Endothelial cell of umbilical vein (primary cell): Measurements from ENCODE around the gene PLXDC2. TPM values are rescaled to one million over a fixed set of nuclear protein-coding genes. Genes with fewer than 3 reads are reported as not detected.

Experiments used
- BruUV-seq: library from RNA; stranded (reverse); fragments of 400-500 nt; replicated peaks from 2 replicates; lab custom pipeline; 2021; lab: Mats Ljungman, UMichigan
- CTCF ChIA-PET: fragments of 300-600, 350-600 bp; sonication (Branson Sonifier 250); formaldehyde crosslinking; loops from one replicate; lab custom pipeline; 2021; ENCODE audit warnings: antibody characterized with exemption, inconsistent platforms; lab: Charles Lee
- POLR2A ChIA-PET: fragments of 300-600, 350-600 bp; sonication (Branson Sonifier 250); formaldehyde crosslinking; loops from one replicate; lab custom pipeline; 2021; ENCODE audit warnings: antibody characterized with exemption, inconsistent platforms; lab: Charles Lee
- DNase-seq: peaks from one replicate; pipeline ENCODE4 v3.0.0-alpha.2; 2011; ENCODE audit warnings: low read depth, low spot score
- FAIRE-seq: peaks from 2 replicates; lab custom pipeline; 2011; peaks lifted over from hg19 to GRCh38; lab: Jason Lieb, UNC
- H2AFZ ChIP-seq: 2 replicates; pipeline ENCODE4 v1.6.0; 2012; ENCODE audit warnings: low read depth, low read length, control low read depth, inconsistent platforms
- H3K27ac ChIP-seq: 2 replicates; pipeline ENCODE4 v1.5.1; 2011; ENCODE audit warnings: low read depth, mild to moderate bottlenecking, control low read depth, low read length, moderate library complexity; ENCODE audit not compliant: insufficient read depth
- H3K27me3 ChIP-seq, 2 experiments: 2 replicates each; pipeline versions ENCODE4 v1.6.0 to v1.6.1; 2011; ENCODE audit warnings: low read length in 2 of 2, mixed read lengths in 1 of 2; ENCODE audit not compliant: control insufficient read depth in 2 of 2, insufficient read depth in 2 of 2
- H3K36me3 ChIP-seq, 2 experiments: 2 replicates in 1 of 2; 3 replicates in 1 of 2; pipeline ENCODE4 v1.5.1; 2011; ENCODE audit warnings: low read length in 2 of 2, mild to moderate bottlenecking in 1 of 2, moderate library complexity in 1 of 2; ENCODE audit not compliant: control insufficient read depth in 2 of 2, insufficient read depth in 2 of 2; ENCODE audit errors: extremely low read depth in 1 of 2
- H3K4me1 ChIP-seq: 3 replicates; pipeline ENCODE4 v1.5.1; 2011; ENCODE audit warnings: mild to moderate bottlenecking, low read length; ENCODE audit not compliant: control insufficient read depth, insufficient read depth; ENCODE audit errors: extremely low read depth
- H3K4me2 ChIP-seq: 2 replicates; pipeline ENCODE4 v1.6.1; 2011; ENCODE audit warnings: low read length, control low read depth, mixed read lengths; ENCODE audit not compliant: insufficient read depth
- H3K4me3 ChIP-seq, 3 experiments: fragments of 200-600 bp in 1 of 3; sonication (generic), shearing (Covaris generic) in 1 of 3; replicated peaks in 1 of 3; 2 replicates each; pipeline ENCODE4 v1.5.1; 2011 to 2016; ENCODE audit warnings: control low read depth in 3 of 3, low read length in 3 of 3, mild to moderate bottlenecking in 2 of 3, inconsistent platforms in 1 of 3, low read depth in 1 of 3, moderate library complexity in 1 of 3; ENCODE audit not compliant: insufficient read depth in 1 of 3
- H3K79me2 ChIP-seq: 2 replicates; pipeline ENCODE4 v1.6.0; 2012; ENCODE audit warnings: low read length, inconsistent platforms; ENCODE audit not compliant: control insufficient read depth, insufficient read depth
- H3K9ac ChIP-seq: replicated peaks from 2 replicates; pipeline ENCODE3; 2011; ENCODE audit warnings: low read length, control low read depth; ENCODE audit not compliant: insufficient read depth; ENCODE audit errors: extremely low read depth
- H3K9me1 ChIP-seq: replicated peaks from 3 replicates; pipeline ENCODE4 v1.6.0; 2011; ENCODE audit warnings: mild to moderate bottlenecking, low read length; ENCODE audit not compliant: control insufficient read depth, insufficient read depth; ENCODE audit errors: extremely low read depth
- H3K9me3 ChIP-seq: replicated peaks from 2 replicates; pipeline ENCODE4 v1.5.1; 2012; ENCODE audit warnings: low read length, inconsistent platforms; ENCODE audit not compliant: control insufficient read depth, insufficient read depth
- H4K20me1 ChIP-seq: replicated peaks from 2 replicates; pipeline ENCODE3; 2011; ENCODE audit warnings: mild to moderate bottlenecking, low read length; ENCODE audit not compliant: control insufficient read depth, insufficient read depth; ENCODE audit errors: extremely low read depth
- EZH2 ChIP-seq: IDR thresholded peaks from 2 replicates; pipeline ENCODE4 v1.6.1; 2012; ENCODE audit warnings: borderline replicate concordance, low read depth, mild to moderate bottlenecking, moderate library complexity, low read length, inconsistent platforms; ENCODE audit not compliant: severe bottlenecking
- FOS ChIP-seq: IDR thresholded peaks from 2 replicates; pipeline ENCODE4 v1.6.1; 2011; ENCODE audit warnings: mild to moderate bottlenecking, low read length, moderate library complexity, borderline replicate concordance; ENCODE audit not compliant: insufficient read depth
- GATA2 ChIP-seq: IDR thresholded peaks from 2 replicates; pipeline ENCODE4 v1.7.0; 2011; ENCODE audit warnings: low read depth, mild to moderate bottlenecking, moderate library complexity, mixed read lengths, low read length; ENCODE audit not compliant: insufficient read length, insufficient read depth
- JUN ChIP-seq: IDR thresholded peaks from 2 replicates; pipeline ENCODE4 v1.6.1; 2011; ENCODE audit warnings: borderline replicate concordance, low read depth; ENCODE audit not compliant: insufficient read length, insufficient read depth
- MAX ChIP-seq: IDR thresholded peaks from 2 replicates; pipeline ENCODE4 v1.6.1; 2011; ENCODE audit not compliant: insufficient read depth, insufficient read length
- MYC ChIP-seq: IDR thresholded peaks from one replicate; pipeline ENCODE4 v1.6.1; 2011; ENCODE audit warnings: mild to moderate bottlenecking, low read depth, low read length
- POLR2A ChIP-seq: IDR thresholded peaks from 2 replicates; pipeline ENCODE4 v1.6.1; 2012; ENCODE audit warnings: low read depth, mild to moderate bottlenecking, control low read depth, low read length
- POLR2AphosphoS5 ChIP-seq: IDR thresholded peaks from 2 replicates; pipeline ENCODE4 v1.6.1; 2012; ENCODE audit warnings: low read depth, mild to moderate bottlenecking, control low read depth, low read length, moderate library complexity; ENCODE audit not compliant: insufficient read depth
- dilution Hi-C: fragments of 300-500 bp; cut with MboI; formaldehyde crosslinking; loops from one replicate; pipeline ENCODE4 v1.15.0; 2019; ENCODE audit warnings: low sequenced_read_pairs; ENCODE audit not compliant: extremely low pct_ligation_motif_present
- intact Hi-C: fragments of 100-400 bp; cut with micrococcal nuclease; formaldehyde crosslinking; loops from one replicate; pipeline ENCODE4 v1.10.0; 2022
- polyA plus RNA-seq, 4 experiments: library from polyadenylated mRNA; depleted of rRNA in 3 of 4; stranded (reverse) in 3 of 4; unstranded in 1 of 4; fragments of >200 nt; gene quantifications; 2 replicates each; pipeline versions ENCODE4 v1.2.1 to v1.2.3, GENCODE V29; 2011 to 2012; ENCODE audit warnings: missing spikeins in 1 of 4
- total RNA-seq: library from RNA; stranded (reverse); gene quantifications from 2 replicates; pipeline ENCODE4 v1.2.3, GENCODE V29; 2021
- TF ChIP-seq, protein P1 (sequence below), 2 donors: IDR thresholded peaks; 1 replicate in 1 of 2; 2 replicates in 1 of 2; pipeline ENCODE4 v1.5.1; 2011; ENCODE audit warnings: low read length in 2 of 2, mild to moderate bottlenecking in 2 of 2, moderate library complexity in 2 of 2, control low read depth in 1 of 2, inconsistent platforms in 1 of 2, low read depth in 1 of 2; ENCODE audit not compliant: insufficient read depth in 1 of 2; ENCODE audit errors: extremely low read depth in 1 of 2

PLXDC2 gene
- total and polyA plus RNA-seq, 2 donors (not counting 3 experiments of a cell fraction or from before 2014, with no cell fraction given): 0.32 to 1.2 TPM

DNA sequence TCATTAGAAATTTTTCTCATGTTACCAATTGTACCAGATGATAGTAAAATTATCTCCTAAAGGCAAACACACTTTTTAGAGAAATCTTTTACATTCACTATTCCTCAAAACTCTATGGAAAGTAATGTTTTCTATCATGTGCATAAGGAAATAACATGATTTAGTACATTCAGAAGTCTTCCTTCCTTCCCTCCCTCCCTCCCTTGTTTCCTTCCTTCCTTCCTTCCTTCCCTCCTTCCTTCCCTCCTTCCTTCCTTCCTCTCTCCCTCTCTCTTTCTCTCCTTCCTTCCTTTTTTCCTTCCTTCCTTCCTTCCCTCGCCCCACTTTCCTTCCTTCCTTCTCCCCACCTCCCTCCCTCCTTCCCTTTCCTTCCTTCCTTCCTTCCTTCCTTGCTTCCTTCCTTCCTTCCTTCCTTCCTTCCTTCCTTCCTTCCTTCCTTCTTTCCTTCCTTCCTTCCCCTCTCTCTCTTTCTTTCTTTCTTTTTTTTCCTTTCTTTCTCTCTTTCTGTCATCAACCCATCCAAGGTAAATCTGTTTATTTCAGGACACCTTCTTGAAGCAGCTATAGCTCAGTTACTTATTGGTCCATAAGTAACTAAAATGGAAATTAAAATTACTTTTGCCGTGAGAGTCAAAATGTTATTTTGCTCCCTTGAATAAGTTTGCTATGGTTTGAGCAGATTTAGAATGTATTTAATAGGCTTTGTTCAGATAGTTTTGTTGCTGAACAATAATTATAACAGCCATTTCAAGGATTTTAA is 197.9 kb downstream of the PLXDC2 start:
- intact Hi-C loops (no loop called here), dilution Hi-C loops (no loop called here)
- no peaks in the 10 kb centered on the region for H3K9me1 ChIP-seq
- H3K4me2 ChIP-seq: no peak overlapping the region
- POLR2A ChIA-PET: no interaction called here
- H3K36me3 ChIP-seq: no peaks in the 10 kb centered on the region
- FAIRE-seq (no peak), DNase-seq (no peak)
- no peaks in the 10 kb centered on the region for H3K27me3 ChIP-seq
- no peaks in the 10 kb centered on the region for H3K4me1 ChIP-seq
- no peak overlapping the region for H3K9ac ChIP-seq
- no peaks in the 10 kb centered on the region for H3K9me3 ChIP-seq
- CTCF ChIA-PET: no interaction called here
- H3K79me2 ChIP-seq: no peaks in the 10 kb centered on the region
- no peak overlapping the region for H3K27ac ChIP-seq
- H3K4me3 ChIP-seq: no peak overlapping the region
- H2AFZ ChIP-seq: no peak overlapping the region
- no TSS peak for BruUV-seq
- no peaks in the 10 kb centered on the region for H4K20me1 ChIP-seq
- no peak for TF ChIP-seq POLR2A
- no peak for TF ChIP-seq GATA2
- no peak for TF ChIP-seq MAX
- TF ChIP-seq POLR2AphosphoS5: no peak
- no peak for TF ChIP-seq EZH2
- TF ChIP-seq MYC: no peak
- TF ChIP-seq JUN: no peak
- no peak for TF ChIP-seq FOS
- TF ChIP-seq, protein P1, sequence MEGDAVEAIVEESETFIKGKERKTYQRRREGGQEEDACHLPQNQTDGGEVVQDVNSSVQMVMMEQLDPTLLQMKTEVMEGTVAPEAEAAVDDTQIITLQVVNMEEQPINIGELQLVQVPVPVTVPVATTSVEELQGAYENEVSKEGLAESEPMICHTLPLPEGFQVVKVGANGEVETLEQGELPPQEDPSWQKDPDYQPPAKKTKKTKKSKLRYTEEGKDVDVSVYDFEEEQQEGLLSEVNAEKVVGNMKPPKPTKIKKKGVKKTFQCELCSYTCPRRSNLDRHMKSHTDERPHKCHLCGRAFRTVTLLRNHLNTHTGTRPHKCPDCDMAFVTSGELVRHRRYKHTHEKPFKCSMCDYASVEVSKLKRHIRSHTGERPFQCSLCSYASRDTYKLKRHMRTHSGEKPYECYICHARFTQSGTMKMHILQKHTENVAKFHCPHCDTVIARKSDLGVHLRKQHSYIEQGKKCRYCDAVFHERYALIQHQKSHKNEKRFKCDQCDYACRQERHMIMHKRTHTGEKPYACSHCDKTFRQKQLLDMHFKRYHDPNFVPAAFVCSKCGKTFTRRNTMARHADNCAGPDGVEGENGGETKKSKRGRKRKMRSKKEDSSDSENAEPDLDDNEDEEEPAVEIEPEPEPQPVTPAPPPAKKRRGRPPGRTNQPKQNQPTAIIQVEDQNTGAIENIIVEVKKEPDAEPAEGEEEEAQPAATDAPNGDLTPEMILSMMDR (IDR thresholded peaks at IDR 0.05; ENCODE audit: extremely low read depth in 1 of 2, insufficient read depth in 1 of 2, low read depth in 1 of 2, low read length in 2 of 2): no peak
